Measurements from ENCODE around the gene OTOP2. TPM values are rescaled to one million over a fixed set of nuclear protein-coding genes. Genes with fewer than 3 reads are reported as not detected.

OTOP2 gene
- total RNA-seq, 1 donor from 2014 or later: not detected

GRCh38 chr17:74971069-74971841, 47.2 kb downstream of the OTOP2 start:
- intact Hi-C loops (cut with micrococcal nuclease): loop anchor here (5.0 kb wide), 1 partner anchor 41 kb away; the partner anchor contains the start of gene MRPL58

DNA sequence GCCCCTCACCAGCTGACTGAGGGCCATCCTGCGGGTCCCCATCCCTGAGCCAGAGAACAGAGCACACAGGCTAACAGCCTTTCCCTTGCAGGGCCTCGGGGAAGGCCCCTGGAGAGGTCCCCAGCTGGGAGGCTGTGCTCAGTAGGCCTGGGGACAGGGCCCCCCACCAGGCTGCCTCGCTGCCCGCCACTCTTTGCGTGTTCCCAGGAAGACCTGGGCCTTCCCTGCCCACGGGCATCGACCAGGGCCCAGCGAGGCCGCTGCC, 47.7 kb downstream of the OTOP2 start:
- intact Hi-C loops (cut with micrococcal nuclease): loop anchor here (5.0 kb wide), 1 partner anchor 41 kb away; the partner anchor contains the start of gene MRPL58

GRCh38 chr17:74972107-74972972, 48.3 kb downstream of the OTOP2 start, which contains the start of gene HID1:
Gene HID1 (minus strand): TSS chr17:74972759. CDS start chr17:74972656, 103 bp downstream.
- intact Hi-C loops (cut with micrococcal nuclease): loop anchor here (5.0 kb wide), 1 partner anchor 40 kb away; the partner anchor contains the start of gene MRPL58

GRCh38 chr17:74972973-74973328, 48.9 kb downstream of the OTOP2 start:
- intact Hi-C loops (cut with micrococcal nuclease): loop anchor here (5.0 kb wide), 1 partner anchor 39 kb away; the partner anchor contains the start of gene MRPL58

GRCh38 chr17:74975943-74976342, 51.9 kb downstream of the OTOP2 start:
- intact Hi-C loops (cut with micrococcal nuclease): no loop called here

DNA sequence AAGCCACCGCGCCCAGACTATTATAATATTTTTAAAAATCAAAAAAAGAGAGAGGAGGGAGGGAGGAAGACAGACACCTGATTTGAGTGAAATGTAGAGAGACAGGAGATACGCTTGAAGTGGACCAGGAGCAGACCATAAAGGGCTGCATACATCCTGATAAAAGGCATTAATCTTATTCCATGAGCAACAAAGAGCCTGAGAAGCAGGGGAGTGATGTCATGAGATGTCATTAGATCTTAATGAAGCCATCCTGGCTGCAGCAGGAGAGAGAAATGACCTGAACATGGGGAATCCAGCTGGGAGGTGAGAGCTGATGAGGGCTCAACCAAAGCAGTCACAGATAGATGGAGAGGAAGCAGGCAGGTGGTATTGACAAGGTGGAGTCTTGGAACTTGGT, 53.7 kb downstream of the OTOP2 start:
- intact Hi-C loops (cut with micrococcal nuclease): no loop called here

- intact Hi-C loops (cut with micrococcal nuclease): no loop called here
Measured at GRCh38 chr17:74978240-74978639, 54.2 kb downstream of the OTOP2 start.

GRCh38 chr17:74979408-74980146, 55.5 kb downstream of the OTOP2 start:
- intact Hi-C loops (cut with micrococcal nuclease): no loop called here

- intact Hi-C loops (cut with micrococcal nuclease): no loop called here
Measured at GRCh38 chr17:74981318-74981978, 57.4 kb downstream of the OTOP2 start.

DNA sequence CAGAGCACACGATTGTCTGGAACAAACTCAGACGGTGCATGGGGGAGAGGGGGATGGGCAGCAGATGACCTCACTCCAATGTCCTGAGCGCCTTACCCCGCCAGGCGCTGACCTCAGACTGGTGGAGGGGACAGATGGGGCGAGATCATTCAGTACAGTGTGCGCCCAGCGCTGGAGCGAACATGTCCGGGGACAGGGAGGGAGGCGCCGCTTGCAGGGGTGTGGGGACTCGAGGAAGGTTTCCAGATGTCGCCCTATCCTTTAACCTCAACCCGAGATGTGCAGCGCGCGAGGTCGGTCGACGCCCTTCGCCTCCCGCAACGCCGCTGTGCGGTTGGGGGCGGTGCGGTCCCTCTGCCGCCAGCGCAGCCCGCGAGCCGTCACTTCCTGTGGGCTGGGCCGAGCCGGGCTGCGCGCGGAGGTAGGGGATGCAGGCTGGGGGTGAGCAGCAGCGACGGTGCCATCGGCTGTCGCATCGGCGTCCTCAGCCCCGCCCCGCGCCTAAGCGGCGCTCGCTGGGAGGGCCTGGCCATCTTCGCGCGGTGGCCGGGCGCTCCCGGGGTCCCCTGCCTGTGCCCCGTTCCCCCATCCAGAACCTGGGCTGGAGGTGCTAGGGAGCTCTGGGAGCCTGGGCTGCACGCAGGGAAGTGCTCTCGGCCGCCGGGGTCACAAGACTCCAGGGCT, 58.0 kb downstream of the OTOP2 start:
- intact Hi-C loops (cut with micrococcal nuclease): loop anchor here (1.0 kb wide), 1 partner anchor 109 kb away; no protein-coding TSS in a partner anchor

- intact Hi-C loops (cut with micrococcal nuclease): loop anchor here (1.0 kb wide), 1 partner anchor 109 kb away; no protein-coding TSS in a partner anchor
Measured at GRCh38 chr17:74982663-74983313, 58.7 kb downstream of the OTOP2 start.

Other genes with a start within 250 kb of the OTOP2 start
- not detected in 2 replicates for gene CD300LF, start 211.3 kb upstream of the OTOP2 start, total RNA-seq
- 91.3 and 93.8 TPM in 2 replicates for gene RAB37, start 187.0 kb upstream of the OTOP2 start, total RNA-seq
- 289 and 299 TPM in 2 replicates for gene NHERF1, start 175.6 kb upstream of the OTOP2 start, total RNA-seq
- 32.9 and 37.3 TPM in 2 replicates for gene NAT9, start 147.9 kb upstream of the OTOP2 start, total RNA-seq
- 0.11 and 0.20 TPM in 2 replicates for gene GRIN2C, start 64.4 kb upstream of the OTOP2 start, total RNA-seq
- 32.2 and 33.0 TPM in 2 replicates for gene FDXR, start 51.3 kb upstream of the OTOP2 start, total RNA-seq
- not detected in 2 replicates for gene FADS6, start 30.6 kb upstream of the OTOP2 start, total RNA-seq
- gene USH1G, start 1.0 kb upstream of the OTOP2 start, total RNA-seq: not detected in 2 replicates
- not detected in 2 replicates for gene OTOP3, start 11.6 kb downstream of the OTOP2 start, total RNA-seq
- gene HID1, start 48.5 kb downstream of the OTOP2 start, total RNA-seq: 0.34 and 0.59 TPM in 2 replicates
- 0.64 and 0.73 TPM in 2 replicates for gene CDR2L, start 63.4 kb downstream of the OTOP2 start, total RNA-seq
- gene MRPL58, start 88.4 kb downstream of the OTOP2 start, total RNA-seq: 52.9 and 55.5 TPM in 2 replicates
- 203 and 208 TPM in 2 replicates for gene ATP5PD, start 122.7 kb downstream of the OTOP2 start, total RNA-seq
- 17.2 and 17.5 TPM in 2 replicates for gene KCTD2, start 123.0 kb downstream of the OTOP2 start, total RNA-seq
- gene SLC16A5, start 163.7 kb downstream of the OTOP2 start, total RNA-seq: 6.3 and 8.7 TPM in 2 replicates
- gene ARMC7, start 185.7 kb downstream of the OTOP2 start, total RNA-seq: 15.7 and 16.3 TPM in 2 replicates
- 55.2 and 61.0 TPM in 2 replicates for gene NT5C, start 207.5 kb downstream of the OTOP2 start, total RNA-seq
- gene JPT1, start 230.2 kb downstream of the OTOP2 start, total RNA-seq: 252 and 259 TPM in 2 replicates